B cell (primary cell): Measurements from ENCODE around the gene INTS3. TPM values are rescaled to one million over a fixed set of nuclear protein-coding genes. Genes with fewer than 3 reads are reported as not detected.

Experiments
- ATAC-seq: fragments of 200-7000 bp; cut with Tn5 transposase; one replicate; pipeline ENCODE4 v1.10.0; 2021; ENCODE audit warnings: low read depth, mild to moderate bottlenecking, moderate number of reproducible peaks, moderate library complexity
- CTCF ChIA-PET: fragments of 350-600 bp; sonication (Branson Sonifier 250); formaldehyde crosslinking; loops from one replicate; lab custom pipeline; 2021; ENCODE audit warnings: antibody characterized with exemption, inconsistent platforms; lab: Charles Lee
- POLR2A ChIA-PET: fragments of 350-600 bp; sonication (Branson Sonifier 250); formaldehyde crosslinking; loops from one replicate; lab custom pipeline; 2021; ENCODE audit warnings: antibody characterized with exemption; lab: Charles Lee
- DNase-seq: peaks from one replicate; pipeline ENCODE4 v3.0.0; 2013
- H2AFZ ChIP-seq: 2 replicates; pipeline ENCODE4 v1.6.1; 2012; ENCODE audit warnings: mild to moderate bottlenecking, low read depth, low read length; ENCODE audit not compliant: insufficient read depth, poor library complexity, severe bottlenecking
- H3K27ac ChIP-seq, 2 donors: 1 replicate in 1 of 2; 2 replicates in 1 of 2; pipeline ENCODE4 v1.5.1; 2012 to 2013; ENCODE audit warnings: low read length in 2 of 2, mild to moderate bottlenecking in 2 of 2, moderate library complexity in 1 of 2
- H3K27me3 ChIP-seq, 4 experiments: fragments of 200-600 bp in 1 of 4; sonication (generic) in 1 of 4; replicated peaks in 1 of 4; 1 replicate in 2 of 4; 2 replicates in 2 of 4; pipeline versions ENCODE4 v1.6.1 to v1.7.0; 2013 to 2016; ENCODE audit warnings: low read length in 3 of 4, mild to moderate bottlenecking in 2 of 4, mixed read lengths in 1 of 4, moderate library complexity in 1 of 4; ENCODE audit not compliant: insufficient read depth in 4 of 4, control insufficient read depth in 3 of 4; ENCODE audit errors: control extremely low read depth in 1 of 4
- H3K36me3 ChIP-seq, 2 experiments: replicated peaks in 1 of 2; 1 replicate in 1 of 2; 2 replicates in 1 of 2; pipeline versions ENCODE4 v1.6.1 to v1.7.1; 2013; ENCODE audit warnings: low read length in 1 of 2; ENCODE audit not compliant: insufficient read depth in 2 of 2, control insufficient read depth in 1 of 2; ENCODE audit errors: control extremely low read depth in 1 of 2, extremely low read depth in 1 of 2
- H3K4me1 ChIP-seq, 2 donors: fragments of 200-600 bp in 1 of 2; sonication (generic) in 1 of 2; 1 replicate in 1 of 2; 2 replicates in 1 of 2; pipeline versions ENCODE4 v1.5.1 to v1.6.1; 2013 to 2017; ENCODE audit warnings: low read length in 2 of 2; ENCODE audit not compliant: control insufficient read depth in 2 of 2, insufficient read depth in 2 of 2
- H3K4me2 ChIP-seq: replicated peaks from 2 replicates; pipeline ENCODE3; 2012; ENCODE audit warnings: mild to moderate bottlenecking, low read depth, low read length; ENCODE audit not compliant: poor library complexity, severe bottlenecking
- H3K4me3 ChIP-seq, 5 experiments: fragments of 200-600 bp in 1 of 5; sonication (generic) in 1 of 5; 1 replicate in 3 of 5; 2 replicates in 2 of 5; pipeline versions ENCODE4 v1.5.1 to v1.7.0; 2011 to 2016; ENCODE audit warnings: low read length in 4 of 5, mild to moderate bottlenecking in 4 of 5, low read depth in 2 of 5, control low read depth in 1 of 5, moderate library complexity in 1 of 5; ENCODE audit not compliant: insufficient read depth in 1 of 5; ENCODE audit errors: control extremely low read depth in 1 of 5, extremely low read depth in 1 of 5
- H3K79me2 ChIP-seq: fragments of 200-600 bp; sonication (generic); one replicate; pipeline ENCODE4 v1.6.0; 2016; ENCODE audit warnings: low read length; ENCODE audit not compliant: control insufficient read depth, insufficient read depth
- H3K9ac ChIP-seq: fragments of 200-600 bp; sonication (generic); 2 replicates; pipeline ENCODE4 v1.6.1; 2017; ENCODE audit warnings: mild to moderate bottlenecking, low read length, moderate library complexity
- H3K9me3 ChIP-seq, 3 donors: one replicate each; pipeline versions ENCODE4 v1.6.1 to v1.7.1; 2013; ENCODE audit warnings: low read length in 2 of 3; ENCODE audit not compliant: control insufficient read depth in 2 of 3, insufficient read depth in 1 of 3; ENCODE audit errors: control extremely low read depth in 1 of 3
- H4K20me1 ChIP-seq: 2 replicates; pipeline ENCODE4 v1.6.0; 2012; ENCODE audit warnings: mild to moderate bottlenecking, low read length; ENCODE audit not compliant: insufficient read depth, control insufficient read depth, poor library complexity, severe bottlenecking
- H3K27ac Mint-ChIP-seq: one replicate; pipeline ENCODE4 v1.8.0; 2021; ENCODE audit warnings: mixed read lengths
- H3K27me3 Mint-ChIP-seq: one replicate; pipeline ENCODE4 v1.8.0; 2021; ENCODE audit warnings: mixed read lengths
- H3K4me1 Mint-ChIP-seq: one replicate; pipeline ENCODE4 v1.8.0; 2021; ENCODE audit warnings: mixed read lengths
- H3K4me3 Mint-ChIP-seq: one replicate; pipeline ENCODE4 v1.8.0; 2021; ENCODE audit warnings: mixed read lengths
- H3K9me3 Mint-ChIP-seq: one replicate; pipeline ENCODE4 v1.8.0; 2022; ENCODE audit warnings: mixed read lengths; ENCODE audit not compliant: insufficient read depth
- CTCF ChIP-seq: fragments of 200-600 bp; IDR thresholded peaks from one replicate; pipeline ENCODE4 v1.8.0; 2022; ENCODE audit warnings: antibody characterized with exemption, mild to moderate bottlenecking
- EZH2 ChIP-seq: IDR thresholded peaks from 2 replicates; pipeline ENCODE4 v1.6.1; 2012; ENCODE audit warnings: borderline replicate concordance, low read depth, mild to moderate bottlenecking, moderate library complexity, low read length; ENCODE audit not compliant: insufficient read depth, poor library complexity, severe bottlenecking
- WGBS: methylation state at CpG from one replicate; pipeline ENCODE4 v1.1.5; 2013; ENCODE audit warnings: missing lambda C conversion rate; ENCODE audit not compliant: insufficient coverage; 5-methylcytosine and 5-hydroxymethylcytosine counted together
- intact Hi-C: fragments of 100-400 bp; cut with micrococcal nuclease; formaldehyde crosslinking; loops from one replicate; pipeline ENCODE4 v1.10.0; 2022
- polyA plus RNA-seq: library from polyadenylated mRNA; depleted of rRNA; stranded (reverse); fragments of >200 nt; gene quantifications from 2 replicates; pipeline ENCODE4 v1.2.3, GENCODE V29; 2012
- total RNA-seq, 2 donors: library from RNA; stranded (reverse); fragments of 120-200 nt in 1 of 2; gene quantifications; 1 replicate in 1 of 2; 2 replicates in 1 of 2; pipeline versions ENCODE4 v1.2.3 to v1.2.4, GENCODE V29; 2013 to 2022

INTS3 gene
- total and polyA plus RNA-seq, 2 donors (not counting 1 experiment from before 2014, with no cell fraction given): 69.1 to 84.1 TPM

- no peak overlapping the region for H3K9ac ChIP-seq
- intact Hi-C loops: loop anchor here (1.0 to 2.0 kb wide), 5 partner anchors 9 to 139 kb away; no protein-coding TSS in a partner anchor
- POLR2A ChIA-PET: interaction anchor here (0.6 to 1.8 kb wide), 5 partner anchors 108 to 185 kb away, joined by 3 to 8 read pairs (median 5); partner anchors contain the start of genes CHTOP, CREB3L4 and RPS27
Measured at GRCh38 chr1:153805886-153806719, 78.3 kb downstream of the INTS3 start.

More at GRCh38 chr1:153805886-153806719, 78.3 kb downstream of the INTS3 start:
- CTCF ChIA-PET: interaction anchor here (0.6 to 5.4 kb wide), 5 partner anchors 9 to 180 kb away, joined by 3 to 39 read pairs (median 4); partner anchors contain the start of gene RAB13
- Mint-ChIP-seq H3K4me3 (peak overlapping the region; percentile 21), H3K9me3 (no peaks in the 10 kb centered on the region), H3K4me1 (peaks cover 30% of the 10 kb centered on the region), H3K27me3 (no peaks in the 10 kb centered on the region), H3K27ac (peak overlapping the region; percentile 81)
- Histone ChIP-seq H3K36me3 (peaks cover 8 to 39% of the 10 kb centered on the region in 2 experiments), H3K79me2 (peaks cover 17% of the 10 kb centered on the region), H3K4me3 (no peak overlapping the region), H3K9me3 (no peaks in the 10 kb centered on the region), H3K4me2 (peak overlapping the region; percentile 41), H3K27me3 (no peaks in the 10 kb centered on the region), H2AFZ (no peak overlapping the region), H3K4me1 (peaks cover 22 to 33% of the 10 kb centered on the region in 2 donors), H3K27ac (peak overlapping the region; percentile 82 to 88), H4K20me1 (no peaks in the 10 kb centered on the region)
- DNase-seq: no peak
- WGBS: 100% methylated on average over 4 of the region's 11 CpGs
- no peak for TF ChIP-seq EZH2
- no peak for TF ChIP-seq CTCF
- peak; percentile 5 for ATAC-seq
